ENCODE results near the gene KDM4D. TPM values are rescaled to one million over a fixed set of nuclear protein-coding genes. Genes with fewer than 3 reads are reported as not detected.
A peak's percentile ranks its signal among the peaks of the same experiment; 100 is the strongest.

KDM4D gene
- total RNA-seq = 1 to 10 TPM in 2 of 4 donors, under 1 TPM in 2; 0.83 to 1.2 (median 0.98) TPM

GRCh38 chr11:94973099-94973968, at the start of gene KDM4D, which contains the start of gene CWC15:
TSS of gene KDM4D (plus strand) at chr11:94973709. CDS start at chr11:94997373, 23,664 bp downstream.
TSS of gene CWC15 (minus strand) at chr11:94973556. CDS start at chr11:94972185, 1,371 bp downstream.
- intact Hi-C loops (cut with DNase I) = loop anchor here (10.0 kb wide), 1 partner anchor 171 kb away; no protein-coding TSS in a partner anchor
- Histone ChIP-seq H3K27me3 (no peaks in the 10 kb centered on the region), H3K9me3 (no peaks in the 10 kb centered on the region), H3K4me1 (peaks cover 7 to 9% of the 10 kb centered on the region in 2 donors), H3K4me3 (replicated peaks in 1 of 3) (peak within 1 kb of the TSS; percentile 24 to 100 (median 73)), H3K36me3 (peaks cover 29 to 30% of the 10 kb centered on the region in 2 donors), H3K27ac (peak within 1 kb of the TSS; percentile 73 to 84 (median 76))
- WGBS, 2 donors = 1% methylated on average over 32 to 65 of the region's 66 CpGs
- peak; percentile 94 to 96 for DNase-seq
- TF ChIP-seq POLR2A (IDR thresholded peaks at IDR 0.05) (peak in 1 of 2 donors; percentile 76), CTCF (IDR thresholded peaks at IDR 0.05) (no peak)

GRCh38 chr11:94924171-94924572, 49.3 kb upstream of the KDM4D start:
- no peaks in the 10 kb centered on the region for H3K36me3 ChIP-seq
- intact Hi-C loops (cut with DNase I) = no loop called here
- H3K9me3 ChIP-seq = no peaks in the 10 kb centered on the region
- 70 to 71% methylated on average over 6 of the region's 6 CpGs for WGBS, 2 donors
- TF ChIP-seq CTCF (IDR thresholded peaks at IDR 0.05) (no peak), POLR2A (IDR thresholded peaks at IDR 0.05) (no peak)
- no peaks in the 10 kb centered on the region for H3K27me3 ChIP-seq
- peaks cover 13 to 30% of the 10 kb centered on the region in 2 donors for H3K4me1 ChIP-seq
- peak overlapping the region in 1 of 3 donors; percentile 28 for H3K27ac ChIP-seq
- DNase-seq = no peak
- H3K4me3 ChIP-seq (replicated peaks in 1 of 3) = no peak overlapping the region

GRCh38 chr11:94924612-94925011, 48.9 kb upstream of the KDM4D start:
- 60% methylated on average over 5 of the region's 5 CpGs for WGBS, 2 donors
- H3K27ac ChIP-seq = peak overlapping the region in 1 of 3 donors; percentile 28
- intact Hi-C loops (cut with DNase I) = no loop called here
- no peak for TF ChIP-seq CTCF (IDR thresholded peaks at IDR 0.05)
- no peak for TF ChIP-seq POLR2A (IDR thresholded peaks at IDR 0.05)
- H3K36me3 ChIP-seq = no peaks in the 10 kb centered on the region
- no peak for DNase-seq
- no peak overlapping the region for H3K4me3 ChIP-seq (replicated peaks in 1 of 3)
- H3K9me3 ChIP-seq = no peaks in the 10 kb centered on the region
- H3K27me3 ChIP-seq = no peaks in the 10 kb centered on the region
- H3K4me1 ChIP-seq = peaks cover 13 to 30% of the 10 kb centered on the region in 2 donors

- TF ChIP-seq CTCF (IDR thresholded peaks at IDR 0.05) (no peak), POLR2A (IDR thresholded peaks at IDR 0.05) (no peak)
- no peaks in the 10 kb centered on the region for H3K27me3 ChIP-seq
- no peak overlapping the region for H3K4me3 ChIP-seq (replicated peaks in 1 of 3)
- intact Hi-C loops (cut with DNase I) = no loop called here
- 64 to 66% methylated on average over 7 of the region's 7 CpGs for WGBS, 2 donors
- no peaks in the 10 kb centered on the region for H3K36me3 ChIP-seq
- no peaks in the 10 kb centered on the region for H3K9me3 ChIP-seq
- DNase-seq = no peak
- peaks cover 13 to 30% of the 10 kb centered on the region in 2 donors for H3K4me1 ChIP-seq
- H3K27ac ChIP-seq = peak overlapping the region; percentile 27 to 87 (median 81)
These were observed 47.9 kb upstream of the KDM4D start for GRCh38 chr11:94925422-94926270.

Data from thyroid gland (tissue), 4 donors.